Liver (tissue), 9 donors: ENCODE data around the gene DEPDC4. TPM values are rescaled to one million over a fixed set of nuclear protein-coding genes. Genes with fewer than 3 reads are reported as not detected.
"Not testable (repeated sequence)": the region's sequence is repeated elsewhere in the genome, so short reads cannot be mapped to it uniquely, and the experiment has no call there.

ENCODE experiments used
- DNase-seq: peaks from one replicate; pipeline ENCODE4 v3.0.0-alpha.2; 2017; ENCODE audit warnings: low spot score
- H3K27ac ChIP-seq, 2 donors: one replicate each; pipeline ENCODE4 v1.7.0; 2013; ENCODE audit warnings: inconsistent platforms in 2 of 2, low read length in 2 of 2, control low read depth in 1 of 2, low read depth in 1 of 2, mild to moderate bottlenecking in 1 of 2
- H3K27me3 ChIP-seq, 4 donors: one replicate each; pipeline versions ENCODE4 v1.6.1 to v1.7.0; 2013; ENCODE audit warnings: low read length in 3 of 4, inconsistent platforms in 1 of 4, mild to moderate bottlenecking in 1 of 4, moderate library complexity in 1 of 4; ENCODE audit not compliant: control insufficient read depth in 4 of 4, insufficient read depth in 4 of 4
- H3K36me3 ChIP-seq, 4 donors: one replicate each; pipeline versions ENCODE4 v1.6.1 to v1.7.0; 2013; ENCODE audit warnings: low read length in 3 of 4, mild to moderate bottlenecking in 3 of 4, low read depth in 1 of 4, moderate library complexity in 1 of 4; ENCODE audit not compliant: control insufficient read depth in 4 of 4, insufficient read depth in 3 of 4
- H3K4me1 ChIP-seq, 4 donors: one replicate each; pipeline versions ENCODE4 v1.6.1 to v1.7.0; 2013; ENCODE audit warnings: low read length in 3 of 4, mild to moderate bottlenecking in 3 of 4, moderate library complexity in 1 of 4; ENCODE audit not compliant: control insufficient read depth in 4 of 4, insufficient read depth in 4 of 4
- H3K4me3 ChIP-seq, 3 donors: one replicate each; pipeline versions ENCODE4 v1.6.1 to v1.7.0; 2013; ENCODE audit warnings: low read length in 3 of 3, control low read depth in 1 of 3, low read depth in 1 of 3, mild to moderate bottlenecking in 1 of 3
- H3K9ac ChIP-seq, 2 donors: one replicate each; pipeline ENCODE4 v1.7.0; 2013; ENCODE audit warnings: low read length in 2 of 2, mild to moderate bottlenecking in 2 of 2, moderate library complexity in 2 of 2, control low read depth in 1 of 2, low read depth in 1 of 2
- H3K9me3 ChIP-seq, 4 donors: one replicate each; pipeline versions ENCODE4 v1.6.1 to v1.7.0; 2013; ENCODE audit warnings: low read length in 3 of 4; ENCODE audit not compliant: control insufficient read depth in 4 of 4
- EGR1 ChIP-seq, 2 donors: IDR thresholded peaks; 2 replicates each; pipeline ENCODE4 v1.6.1; 2016 to 2018; ENCODE audit warnings: antibody characterized with exemption in 2 of 2, low read depth in 2 of 2
- FOXA1 ChIP-seq: IDR thresholded peaks from 2 replicates; pipeline ENCODE4 v1.6.1; 2016; ENCODE audit warnings: antibody characterized with exemption
- FOXA2 ChIP-seq: IDR thresholded peaks from 2 replicates; pipeline ENCODE4 v1.6.1; 2016; ENCODE audit warnings: antibody characterized with exemption
- GABPA ChIP-seq, 2 donors: IDR thresholded peaks in 1 of 2; conservative IDR thresholded peaks in 1 of 2; 2 replicates each; pipeline ENCODE4 v1.6.1; 2016; ENCODE audit warnings: antibody characterized with exemption in 2 of 2, mild to moderate bottlenecking in 1 of 2, moderate library complexity in 1 of 2
- HNF4A ChIP-seq, 2 donors: conservative IDR thresholded peaks; 2 replicates each; pipeline ENCODE4 v1.6.1; 2016; ENCODE audit warnings: antibody characterized with exemption in 2 of 2, mild to moderate bottlenecking in 2 of 2
- HNF4G ChIP-seq: IDR thresholded peaks from 2 replicates; pipeline ENCODE4 v1.6.1; 2016; ENCODE audit warnings: antibody characterized with exemption
- JUND ChIP-seq, 2 donors: IDR thresholded peaks; 2 replicates each; pipeline ENCODE4 v1.6.1; 2016; ENCODE audit warnings: antibody characterized with exemption in 2 of 2
- NR2F2 ChIP-seq: IDR thresholded peaks from 2 replicates; pipeline ENCODE4 v1.6.1; 2016; ENCODE audit warnings: antibody characterized with exemption
- RAD21 ChIP-seq, 2 donors: IDR thresholded peaks; 2 replicates each; pipeline ENCODE4 v1.6.1; 2016; ENCODE audit warnings: antibody characterized with exemption in 2 of 2, mild to moderate bottlenecking in 2 of 2
- RXRA ChIP-seq, 2 donors: IDR thresholded peaks; 2 replicates each; pipeline ENCODE4 v1.6.1; 2017 to 2018; ENCODE audit warnings: antibody characterized with exemption in 2 of 2, mild to moderate bottlenecking in 1 of 2
- SP1 ChIP-seq: IDR thresholded peaks from 2 replicates; pipeline ENCODE4 v1.6.1; 2018; ENCODE audit warnings: antibody characterized with exemption, mild to moderate bottlenecking
- TAF1 ChIP-seq: conservative IDR thresholded peaks from 2 replicates; pipeline ENCODE4 v1.6.1; 2016; ENCODE audit warnings: antibody characterized with exemption, mild to moderate bottlenecking
- WGBS: extraction: QIAGEN DNeasy Blood & Tissue Kit; methylation state at CpG from one replicate; pipeline ENCODE4 v1.1.7; 2013; 5-methylcytosine and 5-hydroxymethylcytosine counted together
- polyA plus RNA-seq, 2 donors: library from polyadenylated mRNA; stranded (reverse) in 1 of 2; unstranded in 1 of 2; fragments of 200-250 nt in 1 of 2; fragments of >200 nt in 1 of 2; fragmentation: Nextera tagmentation in 1 of 2; extraction: Ambion mirVana in 1 of 2; gene quantifications; one replicate each; pipeline versions ENCODE4 v1.2.1 to v1.2.3, GENCODE V29; 2013 to 2015
- total RNA-seq, 2 donors: library from RNA; depleted of rRNA; stranded (reverse); fragments of >200 nt; gene quantifications; one replicate each; pipeline ENCODE4 v1.2.3, GENCODE V29; 2014
- TF ChIP-seq, protein P1 (sequence below): fragments of 150-350 bp; IDR thresholded peaks from 2 replicates; pipeline ENCODE4 v1.5.1; 2017; ENCODE audit warnings: improper control_type of control experiment, low read depth, low read length; ENCODE audit not compliant: missing input control
- TF ChIP-seq, protein P2 (sequence below): IDR thresholded peaks from 2 replicates; pipeline ENCODE4 v1.6.1; 2016; ENCODE audit warnings: antibody characterized with exemption
- TF ChIP-seq, protein P3 (sequence below): IDR thresholded peaks from 2 replicates; pipeline ENCODE4 v1.6.1; 2016; ENCODE audit warnings: antibody characterized with exemption
- TF ChIP-seq, protein P4 (sequence below): IDR thresholded peaks from 2 replicates; pipeline ENCODE4 v1.6.1; 2016; ENCODE audit warnings: antibody characterized with exemption, mild to moderate bottlenecking
- donor health status: healthy.
- donor health status: healthy.
- donor health status: healthy.
- donor health status: healthy.
- donor health status: healthy.

The DEPDC4 gene
- total and polyA plus RNA-seq, 4 donors: 0.39 to 6.9 (median 1.9) TPM

DNA sequence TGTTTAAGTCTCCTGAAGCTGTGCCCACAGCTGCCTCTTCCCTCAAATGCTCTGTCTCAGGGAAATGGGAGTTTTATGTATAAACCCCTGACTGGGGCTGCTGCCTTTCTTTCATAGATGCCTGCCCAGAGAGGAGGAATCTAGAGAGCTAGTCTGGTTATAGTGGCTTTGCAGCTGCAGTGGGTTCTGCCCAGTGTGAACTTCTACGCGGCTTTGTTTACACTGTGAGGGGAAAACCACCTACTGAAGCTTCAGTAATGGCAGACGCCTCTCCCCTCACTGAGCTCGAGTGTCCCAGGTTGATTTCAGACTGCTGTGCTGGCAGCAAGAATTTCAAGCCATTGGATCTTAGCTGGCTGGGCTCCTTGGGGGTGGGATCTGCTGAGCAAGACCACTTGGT lies 37.0 kb upstream of the DEPDC4 start:
- H3K36me3 ChIP-seq: peaks cover 5 to 19% (median 18%) of the 10 kb centered on the region in 4 donors
- no peak overlapping the region for H3K4me3 ChIP-seq
- no peaks in the 10 kb centered on the region for H3K27me3 ChIP-seq
- H3K9me3 ChIP-seq: no peaks in the 10 kb centered on the region
- WGBS: 94% methylated on average over 4 of the region's 4 CpGs
- H3K9ac ChIP-seq: no peak overlapping the region
- no peak overlapping the region for H3K27ac ChIP-seq
- no peak for TF ChIP-seq FOXA1
- TF ChIP-seq TAF1: no peak
- no peaks in the 10 kb centered on the region for H3K4me1 ChIP-seq
- no peak for DNase-seq

DNA sequence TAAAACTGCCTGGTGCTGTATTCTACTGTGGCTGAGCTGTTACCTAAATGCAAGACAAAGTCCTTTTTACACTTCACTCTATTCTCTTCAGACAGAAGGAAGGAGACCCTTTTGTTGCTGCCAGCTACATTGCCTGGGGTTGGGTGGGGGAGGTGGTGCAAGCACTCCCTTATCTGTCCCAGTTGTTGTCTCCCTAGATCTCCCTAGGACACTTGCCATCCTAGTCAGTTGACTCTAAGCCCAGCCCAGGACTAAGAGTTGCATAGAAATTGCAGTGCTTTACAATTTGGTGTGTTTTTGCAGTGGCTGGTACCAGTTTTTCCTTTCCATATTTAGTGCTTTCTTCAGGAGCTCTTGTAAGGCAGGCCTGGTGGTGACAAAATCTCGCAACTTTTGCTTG lies 35.2 kb upstream of the DEPDC4 start:
- no peak for DNase-seq
- no peak overlapping the region for H3K4me3 ChIP-seq
- no peaks in the 10 kb centered on the region for H3K9me3 ChIP-seq
- H3K9ac ChIP-seq: no peak overlapping the region
- H3K27ac ChIP-seq: no peak overlapping the region
- TF ChIP-seq FOXA1 (no peak), HNF4G (no peak), TAF1 (no peak), JUND (IDR thresholded peaks at IDR 0.05) (no peak), RAD21 (IDR thresholded peaks at IDR 0.05) (no peak), SP1 (no peak), RXRA (IDR thresholded peaks at IDR 0.05) (no peak), GABPA (IDR thresholded peaks at IDR 0.05 in 1 of 2, conservative IDR thresholded peaks at IDR 0.05 in 1 of 2) (no peak), HNF4A (conservative IDR thresholded peaks at IDR 0.05) (no peak)
- TF ChIP-seq, protein P1, sequence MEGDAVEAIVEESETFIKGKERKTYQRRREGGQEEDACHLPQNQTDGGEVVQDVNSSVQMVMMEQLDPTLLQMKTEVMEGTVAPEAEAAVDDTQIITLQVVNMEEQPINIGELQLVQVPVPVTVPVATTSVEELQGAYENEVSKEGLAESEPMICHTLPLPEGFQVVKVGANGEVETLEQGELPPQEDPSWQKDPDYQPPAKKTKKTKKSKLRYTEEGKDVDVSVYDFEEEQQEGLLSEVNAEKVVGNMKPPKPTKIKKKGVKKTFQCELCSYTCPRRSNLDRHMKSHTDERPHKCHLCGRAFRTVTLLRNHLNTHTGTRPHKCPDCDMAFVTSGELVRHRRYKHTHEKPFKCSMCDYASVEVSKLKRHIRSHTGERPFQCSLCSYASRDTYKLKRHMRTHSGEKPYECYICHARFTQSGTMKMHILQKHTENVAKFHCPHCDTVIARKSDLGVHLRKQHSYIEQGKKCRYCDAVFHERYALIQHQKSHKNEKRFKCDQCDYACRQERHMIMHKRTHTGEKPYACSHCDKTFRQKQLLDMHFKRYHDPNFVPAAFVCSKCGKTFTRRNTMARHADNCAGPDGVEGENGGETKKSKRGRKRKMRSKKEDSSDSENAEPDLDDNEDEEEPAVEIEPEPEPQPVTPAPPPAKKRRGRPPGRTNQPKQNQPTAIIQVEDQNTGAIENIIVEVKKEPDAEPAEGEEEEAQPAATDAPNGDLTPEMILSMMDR: no peak
- TF ChIP-seq, protein P2, sequence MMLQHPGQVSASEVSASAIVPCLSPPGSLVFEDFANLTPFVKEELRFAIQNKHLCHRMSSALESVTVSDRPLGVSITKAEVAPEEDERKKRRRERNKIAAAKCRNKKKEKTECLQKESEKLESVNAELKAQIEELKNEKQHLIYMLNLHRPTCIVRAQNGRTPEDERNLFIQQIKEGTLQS: no peak
- TF ChIP-seq, protein P3, sequence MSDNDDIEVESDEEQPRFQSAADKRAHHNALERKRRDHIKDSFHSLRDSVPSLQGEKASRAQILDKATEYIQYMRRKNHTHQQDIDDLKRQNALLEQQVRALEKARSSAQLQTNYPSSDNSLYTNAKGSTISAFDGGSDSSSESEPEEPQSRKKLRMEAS: no peak
- no peaks in the 10 kb centered on the region for H3K4me1 ChIP-seq
- H3K27me3 ChIP-seq: no peaks in the 10 kb centered on the region
- H3K36me3 ChIP-seq: peaks cover 6 to 25% (median 20%) of the 10 kb centered on the region in 4 donors
- 98% methylated on average over 1 of the region's 1 CpG for WGBS

DNA sequence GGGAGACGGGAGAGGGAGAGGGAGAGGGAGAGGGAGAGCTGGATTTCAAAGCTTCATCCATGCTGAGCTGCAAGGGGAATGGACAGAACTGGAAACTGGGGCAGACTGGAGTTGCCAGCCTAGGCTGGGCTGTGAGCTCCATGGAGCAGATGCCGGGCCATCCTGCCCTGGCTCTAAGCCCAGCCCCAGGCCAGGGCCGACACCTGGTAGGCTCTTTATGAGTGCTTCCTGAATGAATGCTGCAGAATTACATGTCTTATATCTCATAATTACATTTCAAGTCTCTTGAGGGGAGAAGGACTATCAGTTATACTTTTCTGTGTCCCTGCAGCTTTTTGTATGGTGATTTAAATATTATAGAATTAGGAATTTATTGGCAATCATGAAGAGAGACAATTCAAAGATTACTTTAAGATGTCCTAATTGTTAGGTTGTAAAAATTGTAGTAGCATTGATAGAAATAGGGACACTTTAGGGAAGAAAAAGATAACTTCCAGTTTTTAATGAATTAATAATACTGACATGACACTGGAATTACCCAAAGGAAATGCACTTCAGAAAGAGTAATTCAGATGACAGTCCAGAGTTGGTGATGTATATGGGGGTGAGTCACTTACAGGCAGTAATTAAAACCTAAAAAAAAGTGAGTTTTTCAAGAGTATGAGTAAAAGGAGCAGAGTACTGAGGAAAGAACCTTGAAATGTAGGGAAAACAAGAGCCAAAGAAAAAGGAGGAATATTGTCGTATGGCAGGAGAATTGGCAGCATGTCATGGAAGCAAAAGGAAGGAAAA lies 29.1 kb upstream of the DEPDC4 start:
- Histone ChIP-seq H3K4me1 (no peaks in the 10 kb centered on the region), H3K27ac (no peak overlapping the region), H3K4me3 (no peak overlapping the region), H3K36me3 (peaks cover 2 to 28% (median 20%) of the 10 kb centered on the region in 4 donors), H3K9me3 (no peaks in the 10 kb centered on the region), H3K9ac (no peak overlapping the region), H3K27me3 (no peaks in the 10 kb centered on the region)
- no peak for DNase-seq
- TF ChIP-seq NR2F2 (no peak), EGR1 (IDR thresholded peaks at IDR 0.05; ENCODE audit: low read depth in 2 of 2) (no peak), SP1 (no peak), FOXA2 (no peak), FOXA1 (no peak), HNF4G (no peak), HNF4A (conservative IDR thresholded peaks at IDR 0.05) (no peak), GABPA (IDR thresholded peaks at IDR 0.05 in 1 of 2, conservative IDR thresholded peaks at IDR 0.05 in 1 of 2) (no peak)
- TF ChIP-seq, protein P4, sequence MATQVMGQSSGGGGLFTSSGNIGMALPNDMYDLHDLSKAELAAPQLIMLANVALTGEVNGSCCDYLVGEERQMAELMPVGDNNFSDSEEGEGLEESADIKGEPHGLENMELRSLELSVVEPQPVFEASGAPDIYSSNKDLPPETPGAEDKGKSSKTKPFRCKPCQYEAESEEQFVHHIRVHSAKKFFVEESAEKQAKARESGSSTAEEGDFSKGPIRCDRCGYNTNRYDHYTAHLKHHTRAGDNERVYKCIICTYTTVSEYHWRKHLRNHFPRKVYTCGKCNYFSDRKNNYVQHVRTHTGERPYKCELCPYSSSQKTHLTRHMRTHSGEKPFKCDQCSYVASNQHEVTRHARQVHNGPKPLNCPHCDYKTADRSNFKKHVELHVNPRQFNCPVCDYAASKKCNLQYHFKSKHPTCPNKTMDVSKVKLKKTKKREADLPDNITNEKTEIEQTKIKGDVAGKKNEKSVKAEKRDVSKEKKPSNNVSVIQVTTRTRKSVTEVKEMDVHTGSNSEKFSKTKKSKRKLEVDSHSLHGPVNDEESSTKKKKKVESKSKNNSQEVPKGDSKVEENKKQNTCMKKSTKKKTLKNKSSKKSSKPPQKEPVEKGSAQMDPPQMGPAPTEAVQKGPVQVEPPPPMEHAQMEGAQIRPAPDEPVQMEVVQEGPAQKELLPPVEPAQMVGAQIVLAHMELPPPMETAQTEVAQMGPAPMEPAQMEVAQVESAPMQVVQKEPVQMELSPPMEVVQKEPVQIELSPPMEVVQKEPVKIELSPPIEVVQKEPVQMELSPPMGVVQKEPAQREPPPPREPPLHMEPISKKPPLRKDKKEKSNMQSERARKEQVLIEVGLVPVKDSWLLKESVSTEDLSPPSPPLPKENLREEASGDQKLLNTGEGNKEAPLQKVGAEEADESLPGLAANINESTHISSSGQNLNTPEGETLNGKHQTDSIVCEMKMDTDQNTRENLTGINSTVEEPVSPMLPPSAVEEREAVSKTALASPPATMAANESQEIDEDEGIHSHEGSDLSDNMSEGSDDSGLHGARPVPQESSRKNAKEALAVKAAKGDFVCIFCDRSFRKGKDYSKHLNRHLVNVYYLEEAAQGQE: no peak
- TF ChIP-seq, protein P3: no peak
- WGBS: 90% methylated on average over 4 of the region's 4 CpGs

DNA sequence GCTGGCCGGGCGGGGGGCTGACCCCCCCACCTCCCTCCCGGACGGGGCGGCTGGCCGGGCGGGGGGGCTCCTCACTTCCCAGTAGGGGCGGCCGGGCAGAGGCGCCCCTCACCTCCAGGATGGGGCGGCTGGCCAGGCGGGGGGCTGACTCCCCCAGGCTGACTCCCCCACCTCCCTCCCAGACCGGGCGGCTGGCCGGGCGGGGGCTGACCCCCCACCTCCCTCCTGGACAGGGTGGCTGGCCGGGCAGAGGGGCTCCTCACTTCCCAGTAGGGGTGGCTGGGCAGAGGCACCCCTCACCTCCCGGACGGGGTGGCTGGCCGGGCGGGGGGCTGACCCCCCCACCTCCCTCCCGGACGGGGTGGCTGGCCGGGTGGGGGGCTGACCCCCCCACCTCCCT lies 27.5 kb upstream of the DEPDC4 start:
- H3K36me3 ChIP-seq: peaks cover 2 to 18% (median 16%) of the 10 kb centered on the region in 4 donors
- H3K27me3 ChIP-seq, H3K9ac ChIP-seq, H3K4me1 ChIP-seq, H3K27ac ChIP-seq, DNase-seq, H3K9me3 ChIP-seq, H3K4me3 ChIP-seq: not testable (repeated sequence)
- 97% methylated on average over 18 of the region's 24 CpGs for WGBS
